Right atrium auricular region (tissue), 2 donors: ENCODE data around the gene KRT73. TPM values are rescaled to one million over a fixed set of nuclear protein-coding genes. Genes with fewer than 3 reads are reported as not detected.

Experiments
- DNase-seq: peaks from one replicate; pipeline ENCODE4 v3.0.0-alpha.2; 2019; ENCODE audit warnings: low spot score
- H3K27ac ChIP-seq, 2 donors: fragments of 200-600 bp; sonication (generic); 1 replicate in 1 of 2; 2 replicates in 1 of 2; pipeline ENCODE4 v1.5.1; 2016 to 2019
- H3K27me3 ChIP-seq, 2 donors: fragments of 200-600 bp; sonication (generic); one replicate each; pipeline versions ENCODE4 v1.5.1 to v1.6.0; 2017 to 2019
- H3K36me3 ChIP-seq: fragments of 200-600 bp; sonication (generic); one replicate; pipeline ENCODE4 v1.5.1; 2016
- H3K4me1 ChIP-seq, 2 donors: fragments of 200-600 bp; sonication (generic); one replicate each; pipeline versions ENCODE4 v1.5.1 to v1.6.0; 2017 to 2019
- H3K4me3 ChIP-seq, 2 donors: fragments of 200-600 bp; sonication (generic); 1 replicate in 1 of 2; 2 replicates in 1 of 2; pipeline ENCODE4 v1.5.1; 2017 to 2019; ENCODE audit warnings: mild to moderate bottlenecking in 1 of 2, moderate library complexity in 1 of 2
- H3K9me3 ChIP-seq, 2 donors: fragments of 200-600 bp; sonication (generic); one replicate each; pipeline ENCODE4 v1.5.1; 2019
- CTCF ChIP-seq, 2 donors: fragments of 200-600 bp; sonication (generic); IDR thresholded peaks; one replicate each; pipeline ENCODE4 v1.5.1; 2019; ENCODE audit warnings: antibody characterized with exemption in 2 of 2
- total RNA-seq, 2 donors: library from RNA; depleted of rRNA; stranded (reverse); fragments of >200 nt; gene quantifications; one replicate each; pipeline ENCODE4 v1.1.0, GENCODE V29; 2016

The KRT73 gene
- total RNA-seq, 2 donors from 2014 or later: not detected

- H3K27me3 ChIP-seq: no peaks in the 10 kb centered on the region
- H3K4me3 ChIP-seq: no peak overlapping the region
- DNase-seq: peak; percentile 7
- no peaks in the 10 kb centered on the region for H3K36me3 ChIP-seq
- no peak for TF ChIP-seq CTCF (IDR thresholded peaks at IDR 0.05)
- H3K4me1 ChIP-seq: no peaks in the 10 kb centered on the region
- H3K27ac ChIP-seq: no peak overlapping the region
- H3K9me3 ChIP-seq: peaks cover 0 to 5% of the 10 kb centered on the region in 2 donors
Observed at GRCh38 chr12:52628841-52629240, 10.5 kb upstream of the KRT73 start.

DNA sequence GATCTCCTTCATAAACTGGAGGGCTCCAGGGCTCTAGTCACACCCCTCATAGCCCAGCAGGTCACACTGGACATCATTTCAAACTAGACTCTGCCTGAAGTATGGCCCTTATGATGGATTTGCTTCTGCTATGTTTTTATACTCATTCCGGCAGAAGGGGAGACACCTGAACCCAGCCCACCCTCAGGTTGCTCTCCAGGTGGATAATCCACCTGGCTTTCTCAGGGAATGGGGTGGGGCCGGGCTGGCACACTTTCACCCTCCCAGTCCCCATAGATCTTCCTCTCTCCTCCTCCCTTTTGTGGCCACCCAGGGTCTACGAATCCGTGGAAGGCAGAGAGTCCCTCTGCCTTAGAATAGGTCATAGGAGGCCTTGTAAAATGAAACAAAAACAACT is 9.8 kb upstream of the KRT73 start:
- Histone ChIP-seq H3K9me3 (peaks cover 0 to 10% of the 10 kb centered on the region in 2 donors), H3K4me1 (no peaks in the 10 kb centered on the region), H3K36me3 (no peaks in the 10 kb centered on the region), H3K27me3 (no peaks in the 10 kb centered on the region), H3K4me3 (no peak overlapping the region), H3K27ac (no peak overlapping the region)
- peak; percentile 30 for DNase-seq
- no peak for TF ChIP-seq CTCF (IDR thresholded peaks at IDR 0.05)

GRCh38 chr12:52627395-52628110 is 9.2 kb upstream of the KRT73 start:
- Histone ChIP-seq H3K36me3 (no peaks in the 10 kb centered on the region), H3K27ac (no peak overlapping the region), H3K4me1 (no peaks in the 10 kb centered on the region), H3K9me3 (peaks cover 0 to 10% of the 10 kb centered on the region in 2 donors), H3K4me3 (no peak overlapping the region), H3K27me3 (no peaks in the 10 kb centered on the region)
- peak; percentile 18 for DNase-seq
- TF ChIP-seq CTCF (IDR thresholded peaks at IDR 0.05): no peak

- H3K27me3 ChIP-seq: no peaks in the 10 kb centered on the region
- no peak for TF ChIP-seq CTCF (IDR thresholded peaks at IDR 0.05)
- H3K9me3 ChIP-seq: peaks cover 0 to 10% of the 10 kb centered on the region in 2 donors
- DNase-seq: no peak
- no peak overlapping the region for H3K4me3 ChIP-seq
- H3K27ac ChIP-seq: no peak overlapping the region
- no peaks in the 10 kb centered on the region for H3K36me3 ChIP-seq
- H3K4me1 ChIP-seq: no peaks in the 10 kb centered on the region
Observed at GRCh38 chr12:52622349-52622748, 4.0 kb upstream of the KRT73 start.

DNA sequence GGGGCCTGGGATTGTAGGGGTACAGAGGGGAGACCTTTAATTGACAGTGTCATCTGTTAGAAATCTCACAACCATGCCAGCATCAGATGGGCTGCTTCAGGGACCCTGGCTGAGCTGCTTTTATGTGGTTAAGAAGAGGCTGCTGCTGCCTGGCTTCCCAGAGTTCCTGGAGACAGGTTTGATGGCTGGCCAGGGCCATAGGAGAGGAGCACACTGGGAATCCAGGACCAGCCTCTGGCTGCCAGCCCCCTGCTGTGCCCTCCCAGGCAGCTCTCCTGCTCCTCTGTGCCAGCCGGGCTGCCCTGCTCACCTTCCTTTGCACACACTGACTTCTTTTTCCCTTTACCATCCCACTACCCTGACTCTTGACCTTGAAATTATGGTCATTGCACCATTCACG is 507 bp upstream of the KRT73 start:
- H3K4me3 ChIP-seq: no peak overlapping the region
- no peak for TF ChIP-seq CTCF (IDR thresholded peaks at IDR 0.05)
- H3K9me3 ChIP-seq: peaks cover 0 to 5% of the 10 kb centered on the region in 2 donors
- no peaks in the 10 kb centered on the region for H3K36me3 ChIP-seq
- H3K27ac ChIP-seq: no peak overlapping the region
- H3K27me3 ChIP-seq: no peaks in the 10 kb centered on the region
- DNase-seq: peak; percentile 11
- H3K4me1 ChIP-seq: no peaks in the 10 kb centered on the region

GRCh38 chr12:52617403-52617785 is 965 bp downstream of the KRT73 start:
- H3K27ac ChIP-seq: no peak overlapping the region
- DNase-seq: peak; percentile 43
- H3K36me3 ChIP-seq: no peaks in the 10 kb centered on the region
- no peaks in the 10 kb centered on the region for H3K9me3 ChIP-seq
- TF ChIP-seq CTCF (IDR thresholded peaks at IDR 0.05): no peak
- no peaks in the 10 kb centered on the region for H3K27me3 ChIP-seq
- H3K4me1 ChIP-seq: no peaks in the 10 kb centered on the region
- H3K4me3 ChIP-seq: no peak overlapping the region
